HepG2 (cell line): ENCODE results near the gene RASSF6.

ENCODE experiments used
- CTCF ChIP-seq: sonication (generic); formaldehyde crosslinking; IDR thresholded peaks from 2 replicates; pipeline ENCODE4 v1.5.0; 2020; ENCODE audit warnings: mild to moderate bottlenecking, missing genetic modification reagents, moderate library complexity
- HMGXB4 ChIP-seq, 2 experiments: sonication (generic) in 1 of 2; formaldehyde crosslinking in 1 of 2; IDR thresholded peaks; 2 replicates each; pipeline versions ENCODE4 v1.4.0 to v1.6.1; 2018 to 2020; ENCODE audit warnings: missing genetic modification reagents in 2 of 2, borderline replicate concordance in 1 of 2, low read depth in 1 of 2, mild to moderate bottlenecking in 1 of 2, missing biosample characterization in 1 of 2
- HNRNPLL ChIP-seq: fragments of 200-400 bp; formaldehyde crosslinking; IDR thresholded peaks from 2 replicates; pipeline ENCODE4 v1.6.1; 2017; ENCODE audit warnings: mild to moderate bottlenecking, low read depth, low read length; ENCODE audit not compliant: poor library complexity, severe bottlenecking
- MYC ChIP-seq: sonication (generic); formaldehyde crosslinking; IDR thresholded peaks from 2 replicates; pipeline ENCODE4 v1.9.0; 2021; ENCODE audit warnings: missing genetic modification reagents, borderline replicate concordance
- ZNF17 ChIP-seq: sonication (generic); formaldehyde crosslinking; IDR thresholded peaks from 2 replicates; pipeline ENCODE4 v1.5.0; 2020; ENCODE audit warnings: mild to moderate bottlenecking, missing genetic modification reagents
- ZSCAN30 ChIP-seq: sonication (generic); formaldehyde crosslinking; IDR thresholded peaks from 2 replicates; pipeline ENCODE4 v1.5.0; 2020; ENCODE audit warnings: mild to moderate bottlenecking, missing genetic modification reagents

- TF ChIP-seq MYC, result no peak
- no peak for TF ChIP-seq ZSCAN30
- TF ChIP-seq ZNF17, result no peak
- no peak for TF ChIP-seq HNRNPLL
- TF ChIP-seq CTCF (CRISPR knock-in tag), result no peak
- no peak for TF ChIP-seq HMGXB4 (CRISPR knock-in tag; IDR thresholded peaks at IDR 0.05; ENCODE audit: borderline replicate concordance in 1 of 2, low read depth in 1 of 2)
These were observed 13.7 kb downstream of the RASSF6 start for GRCh38 chr4:73606465-73606974.
